HG02678 (cell line): ENCODE data around the gene IL1RAPL2.
"Not testable (repeated sequence)": the region's sequence is repeated elsewhere in the genome, so short reads cannot be mapped to it uniquely, and the experiment has no call there.

Experiments
- ATAC-seq: cut with Tn5 transposase; IDR thresholded peaks from one replicate; pipeline ENCODE4 v1.9.1; 2021; ENCODE audit warnings: mild to moderate bottlenecking, moderate library complexity; ENCODE audit not compliant: unreplicated experiment

IL1RAPL2 gene

DNA sequence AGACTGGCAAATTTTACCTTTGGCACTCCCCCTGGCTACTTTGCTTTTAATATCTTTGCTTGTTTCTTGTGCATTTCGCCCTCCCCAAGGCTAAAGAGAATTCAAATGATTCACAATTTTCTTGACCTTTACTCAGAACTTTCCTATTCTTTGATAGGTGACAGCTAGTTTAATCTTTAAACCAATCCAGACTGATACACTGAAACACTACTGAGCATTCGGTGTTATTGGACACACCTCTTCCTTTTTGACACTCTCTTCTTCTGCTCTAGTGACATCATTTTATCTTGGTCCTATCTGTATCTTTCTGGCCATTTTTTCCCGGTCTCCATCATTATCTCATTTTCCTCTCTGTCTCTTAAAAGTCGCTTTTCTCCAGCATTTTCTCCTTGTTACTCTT is 103.1 kb downstream of the IL1RAPL2 start:
- no peak for ATAC-seq

DNA sequence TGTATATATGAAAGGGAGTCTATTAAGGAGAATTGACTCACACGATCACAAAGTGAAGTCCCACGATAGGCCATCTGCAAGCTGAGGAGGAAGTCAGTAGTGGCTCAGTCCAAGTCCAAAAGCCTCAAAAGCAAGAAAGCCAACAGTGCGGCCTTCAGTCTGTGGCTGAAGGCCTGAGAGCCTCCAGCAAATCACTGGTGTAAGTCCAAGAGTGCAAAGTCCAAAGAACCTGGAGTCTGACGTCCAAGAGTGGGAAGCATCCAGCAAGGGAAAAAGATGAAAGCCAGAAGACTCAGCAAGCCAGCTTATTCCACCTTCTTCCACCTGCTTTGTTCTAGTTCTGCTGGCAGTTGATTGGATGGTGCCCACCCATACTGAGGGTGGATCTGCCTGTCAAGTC is 104.1 kb downstream of the IL1RAPL2 start:
- no peak for ATAC-seq

DNA sequence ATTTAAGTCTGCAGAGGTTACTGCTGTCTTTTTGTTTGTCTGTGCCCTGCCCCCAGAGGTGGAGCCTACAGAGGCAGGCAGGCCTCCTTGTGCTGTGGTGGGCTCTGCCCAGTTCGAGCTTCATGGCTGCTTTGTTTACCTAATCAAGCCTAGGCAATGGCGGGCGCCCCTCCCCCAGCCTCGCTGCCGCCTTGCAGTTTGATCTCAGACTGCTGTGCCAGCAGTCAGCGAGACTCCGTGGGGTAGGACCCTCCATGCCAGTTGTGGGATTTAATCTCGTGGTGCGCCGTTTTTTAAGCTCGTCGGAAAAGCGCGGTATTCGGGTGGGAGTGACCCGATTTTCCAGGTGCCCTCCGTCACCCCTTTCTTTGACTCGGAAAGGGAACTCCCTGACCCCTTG is 111.5 kb downstream of the IL1RAPL2 start:
- ATAC-seq = not testable (repeated sequence)

DNA sequence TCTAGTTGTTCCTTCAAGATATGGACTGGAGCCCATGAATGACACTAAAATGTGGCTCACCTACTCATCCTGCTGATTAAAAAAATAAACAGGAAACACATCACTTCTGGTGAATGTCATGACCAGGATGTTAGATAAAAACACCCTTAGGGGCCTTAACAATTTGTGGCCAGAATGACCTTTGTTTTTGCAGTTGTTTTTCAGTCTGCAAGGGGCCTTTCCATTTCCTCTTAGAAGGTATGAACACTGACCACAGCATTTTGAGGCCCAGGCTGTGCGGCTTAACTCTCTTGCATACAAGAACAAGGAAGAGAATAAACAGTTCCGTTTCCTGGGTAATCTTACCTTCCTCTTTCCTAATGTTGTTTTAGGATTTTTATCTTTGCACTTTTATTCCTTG is 113.2 kb downstream of the IL1RAPL2 start:
- no peak for ATAC-seq

DNA sequence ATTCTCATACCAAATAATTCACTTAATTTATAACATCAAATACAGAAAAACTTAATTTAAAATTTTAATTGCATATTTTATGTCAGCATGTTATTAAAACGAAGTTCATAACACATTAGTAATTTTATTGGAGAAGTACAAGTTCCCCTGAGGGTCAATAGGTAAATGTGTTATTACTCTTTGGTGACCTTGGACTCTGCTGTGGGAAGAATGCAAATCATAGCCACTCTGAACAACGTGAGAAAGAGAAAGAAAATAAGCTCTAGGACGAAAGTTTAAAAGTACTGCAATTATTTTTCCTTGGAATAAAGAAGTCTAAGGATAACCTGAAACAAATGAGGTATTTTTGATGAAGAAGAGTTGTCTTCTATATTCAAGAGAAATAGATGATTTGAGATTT is 115.2 kb downstream of the IL1RAPL2 start:
- no peak for ATAC-seq

DNA sequence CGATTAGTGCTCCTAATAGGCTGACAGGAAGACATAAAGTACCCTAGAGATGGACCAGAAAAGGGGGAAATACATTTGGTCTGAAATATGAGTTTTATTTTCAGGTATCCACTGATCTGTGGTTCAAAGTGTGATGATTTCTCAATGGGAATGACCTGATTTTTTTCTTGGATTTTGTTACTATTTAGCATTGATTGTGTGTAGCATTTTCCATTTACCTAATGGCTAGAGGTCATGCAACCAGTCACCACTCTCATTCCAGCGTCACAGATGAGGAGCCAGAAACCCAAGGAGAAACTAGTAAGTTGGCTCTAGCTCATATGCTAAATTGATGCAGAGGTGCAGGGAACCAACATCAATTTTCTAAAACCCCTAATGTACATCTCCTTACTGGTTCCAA is 118.1 kb downstream of the IL1RAPL2 start:
- no peak for ATAC-seq

DNA sequence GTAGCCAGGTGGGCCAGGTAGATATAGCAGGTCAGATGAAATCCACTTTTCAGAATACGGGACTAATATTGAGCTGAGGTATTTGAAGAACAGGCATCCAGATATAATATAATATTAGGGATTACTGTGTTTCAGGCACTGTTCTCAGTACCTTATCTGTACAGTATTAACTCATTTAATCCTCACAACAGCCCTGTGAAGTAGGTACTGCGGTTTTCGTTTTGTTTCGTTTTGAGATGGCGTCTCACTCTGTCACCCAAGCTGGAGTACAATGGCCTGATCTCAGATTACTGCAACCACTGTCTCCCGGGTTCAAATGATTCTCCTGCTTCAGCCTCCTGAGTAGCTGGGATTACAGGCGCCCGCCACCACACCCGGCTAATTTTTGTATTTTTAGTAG is 129.6 kb downstream of the IL1RAPL2 start:
- no peak for ATAC-seq

DNA sequence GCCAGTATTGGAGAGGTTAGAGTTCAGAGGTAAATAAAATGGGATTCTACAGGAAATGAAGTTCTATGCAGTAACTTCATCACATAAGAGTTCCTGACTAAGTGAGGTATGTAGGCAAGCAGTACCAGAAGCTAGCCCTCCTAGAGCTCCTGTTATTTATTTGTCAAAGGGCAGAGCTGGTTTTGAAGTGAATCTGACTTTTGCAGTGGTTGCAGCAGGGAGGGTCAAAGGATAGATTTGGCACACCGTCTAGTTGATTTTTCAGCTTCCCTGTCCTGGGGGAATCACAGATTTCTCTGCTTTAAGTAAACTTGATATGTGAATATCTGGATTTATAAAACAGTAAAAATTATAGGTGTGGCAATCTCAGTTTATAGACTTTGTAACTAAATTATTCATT is 130.7 kb downstream of the IL1RAPL2 start:
- ATAC-seq = no peak

DNA sequence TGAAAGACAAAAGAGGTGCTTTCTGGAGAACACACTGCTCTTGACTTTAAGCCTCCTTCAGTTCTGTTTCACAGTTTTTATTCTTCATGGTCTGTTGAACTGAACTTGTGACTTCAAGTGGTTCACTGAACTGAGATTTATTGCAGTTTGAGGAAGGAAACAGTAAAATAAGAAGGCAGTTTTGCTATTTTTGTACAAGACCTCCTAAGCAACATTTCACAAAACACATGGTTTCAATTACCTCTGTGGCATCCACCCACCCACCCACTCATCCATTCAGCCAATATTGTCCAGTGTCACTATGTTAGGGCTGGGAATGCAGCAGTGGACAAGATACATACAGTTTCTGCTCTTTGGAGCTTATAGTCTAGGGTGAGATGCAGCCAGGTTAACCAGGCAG is 131.3 kb downstream of the IL1RAPL2 start:
- no peak for ATAC-seq

DNA sequence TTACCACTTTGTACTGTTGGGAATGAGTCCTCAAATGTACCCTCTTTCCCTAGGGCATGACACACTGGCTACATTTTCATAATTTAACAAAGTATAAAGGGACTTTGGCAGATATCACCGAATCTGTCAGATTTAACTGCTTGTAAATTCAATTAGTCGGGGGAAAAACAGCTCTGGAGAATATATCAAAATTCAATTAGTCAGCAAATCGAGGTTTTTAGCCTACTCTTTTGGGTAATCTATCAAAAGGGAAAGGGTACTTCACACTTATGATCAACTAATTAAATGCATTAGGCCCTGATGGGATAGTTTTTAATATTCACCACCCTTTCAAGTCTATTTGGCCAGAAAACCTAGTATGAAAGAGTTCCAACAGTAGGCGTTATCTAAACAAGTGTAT is 141.0 kb downstream of the IL1RAPL2 start:
- ATAC-seq = no peak

DNA sequence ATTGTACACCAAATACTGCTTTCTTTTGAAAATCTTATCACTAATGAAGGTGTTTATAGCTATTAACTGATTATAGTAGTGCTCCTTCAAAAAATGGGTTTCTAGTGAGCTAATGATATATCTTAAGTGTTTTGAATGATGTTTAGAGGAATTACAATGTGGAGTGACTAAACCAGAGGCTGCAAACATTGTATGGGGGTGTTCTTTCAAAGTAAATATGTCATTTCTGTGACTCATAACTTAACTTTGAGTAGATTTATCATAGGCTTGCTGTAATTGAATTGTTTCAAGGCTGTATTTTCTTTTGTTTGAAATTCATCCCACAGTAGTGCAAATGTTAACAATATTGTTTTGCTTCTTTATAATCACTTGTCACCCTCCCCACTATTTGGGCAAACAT is 141.6 kb downstream of the IL1RAPL2 start:
- no peak for ATAC-seq

DNA sequence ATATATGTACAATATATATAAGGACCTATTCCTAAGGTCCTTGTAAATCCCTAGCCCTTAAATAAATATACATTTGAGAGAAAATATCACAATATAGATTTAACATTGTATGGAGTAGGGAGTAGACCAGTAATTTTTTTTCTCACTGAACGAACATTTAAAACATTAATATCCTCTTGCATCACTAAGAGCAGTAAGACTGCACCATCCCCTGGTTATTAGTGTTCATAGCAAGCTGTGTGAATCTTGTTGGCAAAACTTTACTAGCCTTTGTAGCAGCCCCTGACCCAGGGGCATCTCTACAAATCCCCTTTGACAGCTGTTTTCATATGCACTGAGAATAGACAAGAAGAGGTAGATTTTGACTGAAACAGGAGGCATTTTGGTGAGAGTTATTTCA is 146.5 kb downstream of the IL1RAPL2 start:
- ATAC-seq = no peak

DNA sequence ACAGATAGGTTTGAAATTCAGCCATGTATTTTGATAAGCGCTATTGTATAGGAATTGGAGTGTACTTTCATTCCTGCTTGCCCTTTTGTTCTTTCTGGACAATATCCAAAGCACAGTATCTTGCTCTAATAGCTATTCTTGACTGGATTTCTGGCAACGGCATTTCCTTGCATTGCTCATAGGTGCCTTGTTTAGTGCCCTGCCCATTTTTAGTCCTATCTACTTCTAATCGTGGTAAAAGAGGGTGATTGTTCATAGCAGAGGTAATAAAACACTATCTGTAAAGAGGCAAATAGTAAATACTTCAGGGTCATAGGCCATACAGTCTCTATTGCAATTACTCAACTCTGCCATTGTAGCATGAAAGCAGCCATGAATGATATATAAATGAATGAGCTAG is 155.9 kb downstream of the IL1RAPL2 start:
- ATAC-seq = no peak

DNA sequence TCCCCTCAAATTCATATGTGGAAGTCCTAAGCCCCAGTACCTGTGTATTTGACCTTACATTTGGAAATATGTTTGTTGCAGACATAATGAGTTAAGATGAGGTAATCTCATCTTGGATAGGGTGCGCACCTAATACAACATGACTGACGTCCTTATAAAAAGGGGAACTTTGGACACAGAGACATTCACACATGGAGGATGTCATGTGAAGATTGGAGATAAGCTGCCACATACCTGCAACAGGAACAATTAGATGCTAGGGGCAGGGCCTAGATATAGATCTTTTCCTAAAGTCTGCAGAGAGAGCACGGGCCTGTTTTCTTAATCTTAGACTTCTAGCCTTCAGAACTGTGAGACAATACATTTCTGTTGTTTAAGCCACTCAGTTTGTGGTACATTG is 162.5 kb downstream of the IL1RAPL2 start:
- ATAC-seq = no peak

DNA sequence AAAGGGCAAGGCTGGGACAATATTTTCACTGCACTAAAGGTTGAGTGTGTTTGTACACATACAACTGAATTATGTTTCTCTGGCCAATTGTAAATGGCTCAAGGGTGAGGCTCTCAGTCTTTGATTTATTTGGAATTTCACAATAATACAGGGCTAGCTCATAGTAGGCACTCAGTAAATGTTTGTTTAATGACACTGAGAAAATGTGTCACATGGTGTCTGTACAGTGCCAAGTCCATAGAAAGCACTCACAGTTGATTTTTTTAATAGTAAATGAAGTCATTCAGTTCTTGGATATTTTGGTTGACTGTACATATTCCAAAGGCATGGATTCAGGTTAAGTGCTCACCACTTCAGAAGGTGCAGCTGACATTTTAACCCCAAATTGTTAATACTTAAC is 176.4 kb downstream of the IL1RAPL2 start:
- no peak for ATAC-seq

DNA sequence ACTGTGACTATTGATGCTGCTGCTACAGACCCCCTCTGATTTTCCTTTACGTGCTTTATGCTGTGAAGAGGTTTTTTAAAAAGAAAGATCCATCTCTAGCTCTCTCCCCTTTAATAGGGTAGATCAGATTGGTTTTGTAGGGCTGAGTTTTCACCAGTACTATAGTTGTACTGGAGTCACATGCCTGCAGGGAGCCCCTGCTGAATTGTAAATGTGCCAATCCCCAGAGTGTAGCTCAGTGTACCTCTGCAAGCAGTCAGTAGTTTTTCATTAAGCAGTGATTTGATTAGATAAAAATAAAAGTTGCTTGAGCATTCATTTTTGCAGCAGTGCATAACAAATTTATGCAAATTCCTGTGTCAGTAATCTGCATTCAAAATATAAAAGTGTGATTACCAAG is 179.2 kb downstream of the IL1RAPL2 start:
- ATAC-seq = no peak

DNA sequence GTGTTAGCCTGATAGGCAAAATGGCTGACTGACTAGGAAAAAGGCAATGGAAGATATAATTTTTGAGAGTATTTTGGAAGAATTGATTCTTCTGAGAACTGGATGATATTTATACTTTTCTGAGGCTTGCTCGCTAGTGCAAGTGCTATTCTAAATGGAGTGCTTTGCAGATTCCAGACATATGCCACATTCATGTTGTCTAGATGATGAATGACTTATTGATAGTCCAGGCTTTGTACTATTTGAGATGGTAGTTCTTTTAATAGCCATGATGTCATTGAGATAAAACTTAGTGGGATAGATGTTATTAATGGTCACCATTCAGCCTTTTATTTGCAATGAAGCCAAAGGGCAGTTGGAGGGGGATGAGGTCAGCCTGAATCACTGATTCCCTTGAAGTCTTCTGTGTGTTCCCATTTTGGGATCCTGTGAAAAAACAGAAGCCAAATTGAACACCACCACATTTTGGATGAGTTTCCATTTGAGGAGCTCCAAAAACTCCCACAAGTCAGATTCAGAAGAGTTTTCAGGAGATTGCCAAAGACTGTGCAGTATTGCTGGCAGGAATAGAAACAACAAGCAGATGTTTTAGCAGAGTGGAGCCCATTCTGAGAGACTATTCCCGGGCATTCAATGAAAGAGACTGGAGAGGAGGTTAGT is 184.1 kb downstream of the IL1RAPL2 start:
- ATAC-seq = no peak

DNA sequence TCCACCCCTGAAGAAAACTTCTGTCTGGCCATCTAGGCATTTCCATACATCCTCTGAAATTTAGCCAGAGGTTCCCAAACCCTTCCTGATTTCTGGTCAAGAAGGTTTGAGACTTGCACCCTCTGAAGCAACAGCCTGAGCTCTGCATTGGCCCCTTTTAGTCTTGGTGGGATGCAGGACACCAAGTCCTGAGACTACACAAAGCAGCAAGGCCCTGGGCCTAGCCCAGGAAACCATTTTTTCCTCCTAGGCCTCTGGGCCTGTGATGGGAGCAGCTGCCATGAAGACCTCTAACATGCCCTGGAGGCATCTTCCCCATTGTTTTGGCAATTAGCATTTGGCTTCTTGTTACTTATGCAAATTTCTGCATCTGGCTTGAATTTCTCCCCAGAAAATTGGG is 196.6 kb downstream of the IL1RAPL2 start:
- no peak for ATAC-seq

DNA sequence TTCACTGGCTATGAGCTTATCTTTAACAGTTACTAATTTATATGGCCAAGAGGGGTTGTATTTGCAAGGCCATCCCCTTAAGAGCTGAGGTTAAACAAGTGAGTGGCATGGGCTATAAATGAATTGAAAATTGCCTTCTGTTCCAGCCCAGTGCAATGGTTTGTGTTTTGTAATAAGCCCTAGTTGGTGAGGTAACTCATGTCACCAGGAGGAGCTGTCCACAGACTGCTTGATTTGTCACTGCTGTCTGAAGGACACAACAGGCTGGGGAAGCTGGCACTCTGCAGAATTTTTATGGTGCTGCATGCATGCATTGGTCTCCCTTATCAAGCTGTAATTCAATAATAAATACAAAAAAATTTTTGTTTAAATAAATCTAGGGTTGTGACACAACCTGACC is 223.8 kb downstream of the IL1RAPL2 start:
- ATAC-seq = no peak

DNA sequence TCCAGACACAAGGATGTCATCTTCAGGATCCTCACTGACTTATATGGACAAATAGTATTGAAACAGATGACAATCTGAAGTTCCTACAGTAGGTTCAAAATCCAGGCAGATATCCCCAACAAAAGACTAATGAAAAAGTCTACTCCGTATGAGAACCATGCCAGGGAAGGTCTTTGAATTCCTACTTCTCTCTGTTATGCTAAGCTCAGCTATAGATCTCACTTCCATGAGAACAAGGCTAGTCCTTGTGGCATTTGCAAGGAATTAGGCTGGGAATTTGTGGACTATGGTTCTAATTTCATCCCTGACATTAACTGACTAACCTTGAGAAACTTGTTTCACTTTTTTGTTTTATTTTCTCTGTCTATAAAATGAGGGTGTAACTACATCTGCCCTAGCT is 229.8 kb downstream of the IL1RAPL2 start:
- no peak for ATAC-seq

DNA sequence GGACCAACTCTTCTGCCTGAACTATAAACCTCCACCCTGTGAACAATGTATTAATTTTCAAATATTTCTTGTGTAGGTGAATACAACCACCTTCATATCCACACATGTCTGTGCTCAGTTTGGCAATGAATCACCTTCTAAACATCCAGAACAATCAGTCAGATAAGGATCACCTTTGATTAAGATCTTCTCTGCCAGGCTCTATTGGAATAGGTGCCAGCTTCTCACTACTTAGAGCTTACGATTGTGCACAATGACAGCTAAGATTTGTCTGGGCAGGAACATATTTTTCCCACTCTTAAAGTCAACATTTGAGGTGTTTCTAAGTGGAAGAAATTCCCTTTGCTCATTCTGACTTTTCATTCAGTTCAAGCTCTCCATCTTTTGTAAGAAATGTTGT is 237.2 kb downstream of the IL1RAPL2 start:
- no peak for ATAC-seq

DNA sequence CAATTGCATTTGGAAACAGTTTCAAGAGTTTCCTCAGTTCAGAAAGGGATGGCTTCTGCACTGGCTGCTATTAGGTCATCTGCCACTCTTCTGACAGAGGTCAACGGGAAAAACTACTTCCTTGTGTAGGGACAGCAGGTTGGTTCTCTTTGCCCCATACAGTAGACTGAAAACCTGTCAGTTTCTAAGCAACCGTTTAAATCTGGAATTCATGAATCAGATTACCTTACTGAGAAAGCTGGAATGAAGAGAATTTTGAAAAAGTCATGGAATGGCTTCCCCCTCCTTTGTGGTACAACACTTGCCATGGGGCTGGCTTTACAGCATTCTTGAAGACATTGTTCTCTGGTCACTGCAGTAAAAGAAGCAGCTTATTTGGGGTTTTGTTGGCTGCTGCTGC is 240.3 kb downstream of the IL1RAPL2 start:
- ATAC-seq = no peak

DNA sequence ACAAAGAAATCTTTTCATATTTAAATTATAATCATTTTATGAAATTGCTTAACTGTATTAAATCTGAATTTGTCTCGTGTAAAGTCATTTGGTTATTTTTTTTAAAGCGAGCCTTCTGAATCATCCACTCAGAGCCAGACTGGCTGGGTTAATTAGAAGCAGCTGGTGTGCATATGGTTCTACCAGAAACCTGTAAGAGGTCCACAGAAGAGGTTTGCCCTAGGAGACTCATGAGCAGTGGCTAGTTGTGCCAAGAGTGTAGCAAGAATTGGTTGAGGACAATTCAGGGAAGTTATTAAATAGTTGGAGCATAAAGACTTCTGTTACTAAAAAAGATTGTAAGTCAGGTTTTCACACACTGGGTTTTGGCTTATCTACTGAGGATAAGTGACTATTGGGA is 267.4 kb downstream of the IL1RAPL2 start:
- ATAC-seq = no peak

DNA sequence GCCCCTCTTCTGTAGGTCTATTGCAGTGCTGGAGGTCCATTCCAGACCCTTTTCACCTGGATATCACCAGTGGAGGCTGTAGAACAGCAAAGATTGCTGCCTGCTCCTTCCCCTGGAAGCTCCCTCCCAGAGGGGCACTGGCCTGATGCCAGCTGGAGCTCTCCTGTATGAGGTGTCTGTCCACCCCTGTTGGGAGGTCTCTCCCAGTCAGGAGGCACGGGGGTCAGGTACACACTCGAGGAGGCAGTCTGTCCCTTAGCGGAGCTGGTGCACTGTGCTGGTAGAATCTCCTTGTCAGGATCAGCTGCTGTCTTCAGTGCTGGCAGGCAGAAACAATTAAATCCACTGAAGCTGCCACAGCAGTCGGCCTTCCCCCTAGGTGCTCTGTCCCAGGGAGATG is 276.6 kb downstream of the IL1RAPL2 start:
- ATAC-seq = no peak
